A549 (cell line): ENCODE measurements around the gene COMMD10. TPM values are rescaled to one million over a fixed set of nuclear protein-coding genes. Genes with fewer than 3 reads are reported as not detected.
A peak's percentile ranks its signal among the peaks of the same experiment; 100 is the strongest.

ENCODE experiments used
- ATAC-seq, 2 experiments: fragments of 200-7000 bp in 1 of 2; fragments of >200 bp in 1 of 2; cut with Nextera tagmentation in 1 of 2; cut with Tn5 transposase in 1 of 2; 3 replicates each; pipeline versions ENCODE4 v1.8.0 to v1.9.1; 2018 to 2020; ENCODE audit warnings: mild to moderate bottlenecking in 1 of 2, moderate library complexity in 1 of 2
- CTCF ChIA-PET: fragments of 300-600 bp; sonication (Branson Sonifier 250); formaldehyde crosslinking; extraction: SDS; loops from one replicate; lab custom pipeline; 2021; ENCODE audit warnings: antibody characterized with exemption, inconsistent platforms; lab: Yijun Ruan, JAX
- POLR2A ChIA-PET: fragments of 350-600 bp; formaldehyde crosslinking; extraction: SDS; loops from one replicate; lab custom pipeline; 2021; ENCODE audit warnings: antibody characterized with exemption, inconsistent platforms; lab: Yijun Ruan, JAX
- DNase-seq, 2 experiments: peaks; one replicate each; pipeline versions ENCODE4 v3.0.0 to v3.0.0-alpha.2; 2011 to 2016; ENCODE audit warnings: low read depth in 1 of 2, low spot score in 1 of 2
- FAIRE-seq: peaks from 2 replicates; lab custom pipeline; 2011; peaks lifted over from hg19 to GRCh38; lab: Jason Lieb, UNC
- H3K27ac ChIP-seq, 2 experiments: fragments of >200 bp; sonication (Bioruptor Twin); formaldehyde crosslinking; 3 replicates each; pipeline ENCODE4 v1.5.1; 2016 to 2017
- H3K4me1 ChIP-seq: fragments of >200 bp; sonication (Bioruptor Twin); formaldehyde crosslinking; 3 replicates; pipeline ENCODE4 v1.6.1; 2016
- H3K4me2 ChIP-seq: fragments of >200 bp; sonication (Bioruptor Twin); formaldehyde crosslinking; 3 replicates; pipeline ENCODE4 v1.6.1; 2016
- H3K4me3 ChIP-seq: fragments of >200 bp; sonication (Bioruptor Twin); formaldehyde crosslinking; 3 replicates; pipeline ENCODE4 v1.5.1; 2016
- H3K9me3 ChIP-seq: fragments of >200 bp; sonication (Bioruptor Twin); formaldehyde crosslinking; 3 replicates; pipeline ENCODE4 v1.6.1; 2016
- BCL3 ChIP-seq: fragments of >200 bp; sonication (Bioruptor Twin); formaldehyde crosslinking; IDR thresholded peaks from 3 replicates; pipeline ENCODE4 v1.6.1; 2016
- CTCF ChIP-seq: fragments of >200 bp; sonication (Bioruptor Twin); formaldehyde crosslinking; IDR thresholded peaks from 3 replicates; pipeline ENCODE4 v1.5.1; 2016
- ELK1 ChIP-seq: fragments of 150-350 bp; IDR thresholded peaks from 2 replicates; pipeline ENCODE4 v1.6.1; 2014; ENCODE audit warnings: low read depth, mild to moderate bottlenecking, low read length
- FOSB ChIP-seq: fragments of 250-450 bp; sonication (Bioruptor Pico); IDR thresholded peaks from 2 replicates; pipeline ENCODE4 v1.5.0; 2020; ENCODE audit warnings: mild to moderate bottlenecking, moderate library complexity
- FOXS1 ChIP-seq: fragments of 250-450 bp; sonication (Bioruptor Pico); IDR thresholded peaks from 2 replicates; pipeline ENCODE4 v1.5.0; 2020; ENCODE audit warnings: mild to moderate bottlenecking, moderate library complexity
- GATA3 ChIP-seq: IDR thresholded peaks from 2 replicates; pipeline ENCODE4 v1.6.1; 2012; ENCODE audit warnings: borderline replicate concordance
- HEYL ChIP-seq: fragments of 250-450 bp; sonication (Bioruptor Pico); IDR thresholded peaks from 2 replicates; pipeline ENCODE4 v1.8.0; 2021; ENCODE audit warnings: mild to moderate bottlenecking, moderate library complexity
- HMGXB4 ChIP-seq: fragments of 250-450 bp; sonication (Bioruptor Pico); IDR thresholded peaks from 2 replicates; pipeline ENCODE4 v1.5.0; 2021; ENCODE audit warnings: mild to moderate bottlenecking, moderate library complexity, borderline replicate concordance
- HOXA7 ChIP-seq: fragments of 250-450 bp; sonication (Bioruptor Pico); IDR thresholded peaks from 2 replicates; pipeline ENCODE4 v1.5.0; 2020; ENCODE audit warnings: mild to moderate bottlenecking, moderate library complexity
- HOXB5 ChIP-seq: fragments of 250-450 bp; sonication (Bioruptor Pico); IDR thresholded peaks from 2 replicates; pipeline ENCODE4 v1.5.0; 2020; ENCODE audit warnings: mild to moderate bottlenecking, moderate library complexity
- MAFK ChIP-seq: fragments of 450-650 bp; IDR thresholded peaks from 2 replicates; pipeline ENCODE4 v1.6.1; 2014; ENCODE audit not compliant: partially characterized antibody
- MYC ChIP-seq: IDR thresholded peaks from 2 replicates; pipeline ENCODE4 v1.6.1; 2012; ENCODE audit warnings: mild to moderate bottlenecking, inconsistent platforms, low read length, improper control_type of control experiment, borderline replicate concordance
- NFE2L2 ChIP-seq: fragments of 150-350 bp; conservative IDR thresholded peaks from 2 replicates; pipeline ENCODE4 v1.6.1; 2014; ENCODE audit warnings: low read length
- NPAS2 ChIP-seq: fragments of 250-450 bp; sonication (Bioruptor Pico); IDR thresholded peaks from 2 replicates; pipeline ENCODE4 v1.8.0; 2022; ENCODE audit warnings: mild to moderate bottlenecking, moderate library complexity, borderline replicate concordance
- PHF8 ChIP-seq: fragments of 200-600 bp; sonication (generic); IDR thresholded peaks from 2 replicates; pipeline ENCODE4 v1.6.1; 2016; ENCODE audit warnings: low read depth, mild to moderate bottlenecking, antibody characterized with exemption, moderate library complexity, borderline replicate concordance
- POLR2AphosphoS2 ChIP-seq: conservative IDR thresholded peaks from 2 replicates; pipeline ENCODE4 v1.6.1; 2012; ENCODE audit warnings: low read length, improper control_type of control experiment, inconsistent platforms
- REST ChIP-seq: fragments of 200-600 bp; sonication (generic); IDR thresholded peaks from 2 replicates; pipeline ENCODE4 v1.6.1; 2016; ENCODE audit warnings: antibody characterized with exemption, mild to moderate bottlenecking, moderate library complexity
- RFX5 ChIP-seq: fragments of 450-650 bp; IDR thresholded peaks from 2 replicates; pipeline ENCODE4 v1.7.1; 2014; ENCODE audit warnings: antibody characterized with exemption, mild to moderate bottlenecking, moderate library complexity
- SMC3 ChIP-seq: fragments of >200 bp; sonication (Bioruptor Twin); formaldehyde crosslinking; IDR thresholded peaks from 3 replicates; pipeline ENCODE4 v1.6.1; 2018; ENCODE audit warnings: inconsistent platforms
- ZC3H11A ChIP-seq: fragments of 450-650 bp; IDR thresholded peaks from 2 replicates; pipeline ENCODE4 v1.6.1; 2014; ENCODE audit warnings: antibody characterized with exemption, mild to moderate bottlenecking
- ZNF302 ChIP-seq: fragments of 250-450 bp; sonication (Bioruptor Pico); IDR thresholded peaks from 2 replicates; pipeline ENCODE4 v1.9.0; 2021; ENCODE audit warnings: inconsistent platforms, mild to moderate bottlenecking, moderate library complexity
- WGBS: methylation state at CpG from one replicate; pipeline ENCODE4 v1.1.6; 2017; ENCODE audit errors: missing lambda C conversion rate; 5-methylcytosine and 5-hydroxymethylcytosine counted together
- polyA plus RNA-seq, 4 experiments: library from polyadenylated mRNA; depleted of rRNA in 3 of 4; stranded (reverse); fragments of >200 nt; fragmentation: RNase III in 1 of 4; extraction: RNeasy Plus Mini Kit Qiagen cat#74134 plus additional on column Dnase treatment in 1 of 4; gene quantifications; 2 replicates in 3 of 4; 3 replicates in 1 of 4; pipeline ENCODE4 v1.2.3, GENCODE V29; 2011 to 2017

The COMMD10 gene
- polyA plus RNA-seq, 2 of the 4 experiments (the other 2 are of a cell fraction), result 40.2 to 63.9 TPM

- Histone ChIP-seq H3K4me1 (no peaks in the 10 kb centered on the region), H3K27ac (no peak overlapping the region), H3K9me3 (no peaks in the 10 kb centered on the region), H3K4me3 (no peak overlapping the region), H3K4me2 (no peak overlapping the region)
- POLR2A ChIA-PET, result no interaction called here
- CTCF ChIA-PET, result no interaction called here
- DNase-seq, result no peak
- 66% methylated on average over 1 of the region's 1 CpG for WGBS
- FAIRE-seq, result no peak
- peak; percentile 78 for TF ChIP-seq MAFK
- no peak for TF ChIP-seq MYC
- no peak for ATAC-seq
Observed at GRCh38 chr5:116071211-116071610, 13.6 kb upstream of the COMMD10 start.

DNA sequence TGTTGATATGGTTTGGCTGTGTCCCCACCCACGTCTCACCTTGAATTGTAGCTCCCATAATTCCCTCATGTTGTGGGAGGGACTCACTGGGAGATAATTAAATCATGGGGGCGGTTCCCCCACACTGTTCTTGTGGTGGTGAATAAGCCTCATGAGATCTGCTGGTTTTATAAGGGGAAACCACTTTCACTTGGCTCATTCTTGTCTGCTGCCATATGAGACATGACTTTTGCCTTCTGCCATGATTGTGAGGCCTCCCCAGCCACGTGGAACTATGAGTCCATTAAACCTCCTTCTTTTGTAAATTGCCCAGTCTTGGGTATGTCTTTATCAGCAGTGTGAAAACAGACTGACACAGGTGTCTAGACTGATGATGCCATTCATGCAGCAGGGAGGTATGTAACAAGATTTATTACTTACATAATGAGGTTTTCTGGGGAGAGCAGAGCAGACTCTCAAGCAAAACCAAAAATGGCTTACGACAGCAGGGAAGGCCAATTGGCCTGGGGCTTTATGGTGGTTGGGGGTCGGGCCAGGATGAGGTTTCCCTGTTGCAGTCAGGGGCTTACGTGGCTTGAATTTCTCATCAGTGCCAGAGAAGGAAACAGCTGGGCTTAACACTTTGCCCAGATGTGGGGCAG, 9.5 kb upstream of the COMMD10 start:
- Histone ChIP-seq H3K4me2 (no peak overlapping the region), H3K4me3 (no peak overlapping the region), H3K27ac (no peak overlapping the region), H3K4me1 (no peaks in the 10 kb centered on the region), H3K9me3 (no peaks in the 10 kb centered on the region)
- FAIRE-seq (no peak), ATAC-seq (no peak), DNase-seq (no peak)
- TF ChIP-seq REST, result no peak
- TF ChIP-seq MAFK, result no peak
- no peak for TF ChIP-seq FOSB (CRISPR knock-in tag)
- TF ChIP-seq POLR2AphosphoS2, result no peak
- no peak for TF ChIP-seq NFE2L2
- TF ChIP-seq PHF8, result no peak
- TF ChIP-seq BCL3, result no peak
- no peak for TF ChIP-seq SMC3
- no peak for TF ChIP-seq ELK1
- TF ChIP-seq RFX5, result no peak
- no peak for TF ChIP-seq FOXS1 (CRISPR knock-in tag)
- ChIA-PET CTCF (no interaction called here), POLR2A (no interaction called here)
- 44% methylated on average over 6 of the region's 6 CpGs for WGBS

DNA sequence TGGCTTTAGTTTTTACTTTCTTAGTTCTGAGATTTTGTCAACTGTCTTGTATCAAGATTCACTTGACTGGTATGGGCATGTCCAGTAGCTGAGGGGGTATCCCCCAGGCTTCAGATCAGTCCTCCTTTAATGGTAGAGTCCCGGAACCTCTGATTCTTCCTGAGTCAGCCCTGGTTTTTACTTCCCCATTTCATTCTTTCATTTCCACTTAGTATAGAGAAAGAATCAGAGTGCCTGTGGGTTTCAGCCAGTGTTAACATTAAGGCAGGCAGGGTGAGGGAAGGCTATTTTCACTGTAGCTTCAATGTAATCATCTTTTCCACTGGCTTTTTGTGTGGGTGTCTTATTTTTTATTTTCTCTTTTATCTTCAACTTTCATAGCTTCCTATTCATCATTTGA, 8.3 kb upstream of the COMMD10 start:
- no peak overlapping the region for H3K27ac ChIP-seq
- no peak for DNase-seq
- no peak overlapping the region for H3K4me3 ChIP-seq
- POLR2A ChIA-PET, result no interaction called here
- H3K4me2 ChIP-seq, result no peak overlapping the region
- no peak for ATAC-seq
- no peaks in the 10 kb centered on the region for H3K4me1 ChIP-seq
- TF ChIP-seq HEYL (no peak), HOXA7 (CRISPR knock-in tag) (no peak), NPAS2 (no peak), CTCF (no peak), HMGXB4 (CRISPR knock-in tag) (no peak), ZNF302 (no peak), HOXB5 (CRISPR knock-in tag) (no peak), ZC3H11A (no peak), GATA3 (no peak)
- CTCF ChIA-PET, result interaction anchor here (1.1 to 1.7 kb wide), 2 partner anchors 8 to 442 kb away, joined by 6 to 7 read pairs; no protein-coding TSS in a partner anchor
- H3K9me3 ChIP-seq, result no peaks in the 10 kb centered on the region
- 100% methylated on average over 1 of the region's 1 CpG for WGBS
- no peak for FAIRE-seq
